A172 (cell line): ENCODE data around the gene BANP. TPM values are rescaled to one million over a fixed set of nuclear protein-coding genes. Genes with fewer than 3 reads are reported as not detected.
"Not testable (repeated sequence)": the region's sequence is repeated elsewhere in the genome, so short reads cannot be mapped to it uniquely, and the experiment has no call there.

Experiments used
- DNase-seq: peaks from one replicate; pipeline ENCODE4 v3.0.0-alpha.2; 2015; ENCODE audit warnings: low spot score
- total RNA-seq: library from RNA; depleted of rRNA; stranded (reverse); fragments of >200 nt; shearing (Covaris generic); gene quantifications from 2 replicates; pipeline ENCODE4 v1.2.3, GENCODE V29; 2014; rRNA removed

BANP gene
- total RNA-seq, 1 experiment from 2014 or later = 25.4 TPM

DNA sequence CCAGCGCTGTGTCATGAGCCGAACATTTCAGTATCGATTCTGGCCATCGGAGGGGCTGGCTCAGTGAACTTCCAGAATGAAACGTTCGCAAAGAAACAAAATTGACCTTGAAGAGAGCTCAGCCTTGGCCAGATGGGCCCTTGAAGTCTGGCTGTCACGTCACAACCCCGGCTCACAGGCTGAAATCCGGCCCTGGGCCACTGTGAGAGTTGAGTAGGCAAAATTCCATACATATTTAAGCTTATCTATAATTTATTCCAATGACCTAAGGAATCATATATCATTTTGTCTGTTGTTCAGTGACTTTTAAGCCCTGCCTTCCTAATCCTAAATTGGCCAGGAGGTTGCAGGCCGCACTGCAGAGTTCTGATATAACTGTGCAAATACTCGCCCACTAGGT is 170.2 kb downstream of the BANP start:
- DNase-seq = not testable (repeated sequence)

DNA sequence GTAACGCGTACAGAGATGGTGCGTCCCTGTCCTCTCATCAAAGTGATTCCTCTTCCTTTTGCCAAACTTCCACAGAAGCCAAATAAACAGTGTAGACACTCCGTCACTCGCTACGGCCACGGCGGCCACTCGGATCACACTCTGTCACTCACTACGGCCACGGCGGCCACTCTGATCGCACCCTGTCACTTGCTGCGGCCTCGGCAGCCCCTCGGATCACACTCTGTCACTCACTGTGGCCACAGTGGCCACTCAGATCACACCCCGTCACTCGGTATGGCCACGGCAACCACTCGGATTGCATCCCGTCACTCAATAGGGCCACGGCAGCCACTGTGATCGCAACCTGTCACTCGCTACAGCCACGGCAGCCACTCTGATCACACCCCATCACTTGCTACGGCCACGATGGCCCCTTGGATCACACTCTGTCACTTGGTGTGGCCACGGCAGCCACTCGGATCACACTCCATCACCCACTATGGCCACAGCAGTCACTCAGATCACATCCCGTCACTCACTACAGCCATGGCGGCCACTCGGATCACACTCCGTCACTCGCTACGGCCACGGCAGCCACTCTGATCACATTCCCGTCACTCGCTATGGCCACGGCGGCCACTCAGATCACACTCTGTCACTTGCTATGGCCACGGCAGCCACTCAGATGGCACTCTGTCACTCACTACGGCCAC is 170.8 kb downstream of the BANP start:
- no peak for DNase-seq

Other genes with a start within 250 kb of the BANP start
- 18.4 and 33.8 TPM in 2 replicates for gene KLHDC4, start 185.4 kb upstream of the BANP start, total RNA-seq
- 75.8 and 85.2 TPM in 2 replicates for gene SLC7A5, start 81.9 kb upstream of the BANP start, total RNA-seq
- gene CA5A, start 14.9 kb upstream of the BANP start, total RNA-seq = not detected in 2 replicates